GM12864 (cell line): ENCODE data around the gene PCK1.

Experiments used
- DNase-seq: peaks from one replicate; pipeline ENCODE4 v3.0.0-alpha.2; 2011; ENCODE audit warnings: low read depth
- H3K4me3 ChIP-seq: 2 replicates; pipeline ENCODE4 v1.5.1; 2011; ENCODE audit warnings: mild to moderate bottlenecking, low read depth, low read length, control low read depth
- CTCF ChIP-seq: IDR thresholded peaks from 2 replicates; pipeline ENCODE4 v1.5.1; 2011; ENCODE audit warnings: low read depth, mild to moderate bottlenecking, moderate library complexity, low read length, control low read depth, inconsistent platforms; ENCODE audit errors: missing control alignments

The PCK1 gene

GRCh38 chr20:57596358-57596757 lies 35.4 kb downstream of the PCK1 start:
- no peak overlapping the region for H3K4me3 ChIP-seq
- no peak for DNase-seq

GRCh38 chr20:57596998-57597939 lies 36.4 kb downstream of the PCK1 start:
- TF ChIP-seq CTCF: peak; percentile 75
- DNase-seq: no peak
- no peak overlapping the region for H3K4me3 ChIP-seq

More at GRCh38 chr20:57596358-57596757, 35.4 kb downstream of the PCK1 start:
- TF ChIP-seq CTCF: no peak

GRCh38 chr20:57598060-57598459 lies 37.1 kb downstream of the PCK1 start:
- no peak for TF ChIP-seq CTCF
- DNase-seq: no peak
- no peak overlapping the region for H3K4me3 ChIP-seq

GRCh38 chr20:57598491-57598890 lies 37.6 kb downstream of the PCK1 start:
- no peak overlapping the region for H3K4me3 ChIP-seq
- TF ChIP-seq CTCF: no peak
- DNase-seq: no peak

GRCh38 chr20:57600320-57601210 lies 39.7 kb downstream of the PCK1 start:
- no peak overlapping the region for H3K4me3 ChIP-seq
- DNase-seq: no peak
- TF ChIP-seq CTCF: no peak

- no peak for TF ChIP-seq CTCF
- no peak for DNase-seq
- no peak overlapping the region for H3K4me3 ChIP-seq
These were observed 40.3 kb downstream of the PCK1 start for GRCh38 chr20:57601211-57601570.
